Measurements from ENCODE around the gene WRAP53.

DNA sequence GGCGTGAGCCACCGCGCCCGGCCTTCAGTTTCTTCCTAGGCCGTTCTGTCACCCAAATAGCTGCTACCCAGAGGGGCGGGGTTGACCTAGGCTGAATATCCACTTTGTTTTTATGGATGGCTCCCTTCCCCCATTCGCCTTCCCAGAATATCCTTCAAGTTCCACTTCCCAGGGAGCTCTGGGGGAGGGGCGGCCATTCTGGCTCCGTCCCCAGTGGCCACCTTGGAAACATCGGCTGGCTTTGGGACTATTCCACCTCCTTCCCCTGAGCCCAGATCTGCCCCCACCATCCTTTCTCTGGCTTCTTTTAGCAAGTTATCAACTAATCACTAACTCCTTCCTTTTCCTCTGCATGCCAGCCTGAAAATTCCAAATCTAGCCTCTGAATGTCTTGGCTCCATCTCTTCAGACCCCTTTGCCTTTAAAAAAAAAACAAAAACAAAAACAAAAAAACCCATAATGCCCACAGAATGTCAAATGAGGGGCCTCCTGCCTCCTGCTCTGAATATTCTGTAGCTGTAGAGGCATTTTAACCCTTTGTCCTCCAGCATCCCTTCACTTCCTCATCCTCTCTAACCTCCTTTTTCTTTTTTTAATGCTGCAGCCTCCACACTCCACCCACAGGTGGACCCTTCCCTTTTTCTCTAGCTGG, 31.2 kb upstream of the WRAP53 start:
- TF ChIP-seq ARNTL (CRISPR knock-in tag; IDR thresholded peaks at IDR 0.05; ENCODE audit: borderline replicate concordance, low read depth) (no peak), GLIS3 (CRISPR knock-in tag; IDR thresholded peaks at IDR 0.05) (no peak), PPARA (CRISPR knock-in tag; IDR thresholded peaks at IDR 0.05; ENCODE audit: borderline replicate concordance) (no peak), ZFP3 (CRISPR knock-in tag; IDR thresholded peaks at IDR 0.05) (no peak), RARB (CRISPR knock-in tag; IDR thresholded peaks at IDR 0.05) (no peak), ZFP30 (CRISPR knock-in tag; IDR thresholded peaks at IDR 0.05) (no peak), ZC3H10 (CRISPR knock-in tag; IDR thresholded peaks at IDR 0.05) (no peak), OSR1 (CRISPR knock-in tag; IDR thresholded peaks at IDR 0.05) (no peak), ZNF70 (CRISPR knock-in tag; IDR thresholded peaks at IDR 0.05) (no peak)
- TF ChIP-seq, protein P1, sequence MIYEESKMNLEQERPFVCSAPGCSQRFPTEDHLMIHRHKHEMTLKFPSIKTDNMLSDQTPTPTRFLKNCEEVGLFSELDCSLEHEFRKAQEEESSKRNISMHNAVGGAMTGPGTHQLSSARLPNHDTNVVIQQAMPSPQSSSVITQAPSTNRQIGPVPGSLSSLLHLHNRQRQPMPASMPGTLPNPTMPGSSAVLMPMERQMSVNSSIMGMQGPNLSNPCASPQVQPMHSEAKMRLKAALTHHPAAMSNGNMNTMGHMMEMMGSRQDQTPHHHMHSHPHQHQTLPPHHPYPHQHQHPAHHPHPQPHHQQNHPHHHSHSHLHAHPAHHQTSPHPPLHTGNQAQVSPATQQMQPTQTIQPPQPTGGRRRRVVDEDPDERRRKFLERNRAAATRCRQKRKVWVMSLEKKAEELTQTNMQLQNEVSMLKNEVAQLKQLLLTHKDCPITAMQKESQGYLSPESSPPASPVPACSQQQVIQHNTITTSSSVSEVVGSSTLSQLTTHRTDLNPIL (CRISPR knock-in tag; IDR thresholded peaks at IDR 0.05; ENCODE audit: low read depth): no peak
- TF ChIP-seq, protein P2, sequence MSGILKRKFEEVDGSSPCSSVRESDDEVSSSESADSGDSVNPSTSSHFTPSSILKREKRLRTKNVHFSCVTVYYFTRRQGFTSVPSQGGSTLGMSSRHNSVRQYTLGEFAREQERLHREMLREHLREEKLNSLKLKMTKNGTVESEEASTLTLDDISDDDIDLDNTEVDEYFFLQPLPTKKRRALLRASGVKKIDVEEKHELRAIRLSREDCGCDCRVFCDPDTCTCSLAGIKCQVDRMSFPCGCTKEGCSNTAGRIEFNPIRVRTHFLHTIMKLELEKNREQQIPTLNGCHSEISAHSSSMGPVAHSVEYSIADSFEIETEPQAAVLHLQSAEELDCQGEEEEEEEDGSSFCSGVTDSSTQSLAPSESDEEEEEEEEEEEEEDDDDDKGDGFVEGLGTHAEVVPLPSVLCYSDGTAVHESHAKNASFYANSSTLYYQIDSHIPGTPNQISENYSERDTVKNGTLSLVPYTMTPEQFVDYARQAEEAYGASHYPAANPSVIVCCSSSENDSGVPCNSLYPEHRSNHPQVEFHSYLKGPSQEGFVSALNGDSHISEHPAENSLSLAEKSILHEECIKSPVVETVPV (CRISPR knock-in tag; IDR thresholded peaks at IDR 0.05): no peak
- TF ChIP-seq, protein P3, sequence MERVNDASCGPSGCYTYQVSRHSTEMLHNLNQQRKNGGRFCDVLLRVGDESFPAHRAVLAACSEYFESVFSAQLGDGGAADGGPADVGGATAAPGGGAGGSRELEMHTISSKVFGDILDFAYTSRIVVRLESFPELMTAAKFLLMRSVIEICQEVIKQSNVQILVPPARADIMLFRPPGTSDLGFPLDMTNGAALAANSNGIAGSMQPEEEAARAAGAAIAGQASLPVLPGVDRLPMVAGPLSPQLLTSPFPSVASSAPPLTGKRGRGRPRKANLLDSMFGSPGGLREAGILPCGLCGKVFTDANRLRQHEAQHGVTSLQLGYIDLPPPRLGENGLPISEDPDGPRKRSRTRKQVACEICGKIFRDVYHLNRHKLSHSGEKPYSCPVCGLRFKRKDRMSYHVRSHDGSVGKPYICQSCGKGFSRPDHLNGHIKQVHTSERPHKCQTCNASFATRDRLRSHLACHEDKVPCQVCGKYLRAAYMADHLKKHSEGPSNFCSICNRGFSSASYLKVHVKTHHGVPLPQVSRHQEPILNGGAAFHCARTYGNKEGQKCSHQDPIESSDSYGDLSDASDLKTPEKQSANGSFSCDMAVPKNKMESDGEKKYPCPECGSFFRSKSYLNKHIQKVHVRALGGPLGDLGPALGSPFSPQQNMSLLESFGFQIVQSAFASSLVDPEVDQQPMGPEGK (CRISPR knock-in tag; IDR thresholded peaks at IDR 0.05; ENCODE audit: borderline replicate concordance): no peak
